ENCODE data around the gene AGAP3.
"Not testable (repeated sequence)": the region's sequence is repeated elsewhere in the genome, so short reads cannot be mapped to it uniquely, and the experiment has no call there.

Gene AGAP3

DNA sequence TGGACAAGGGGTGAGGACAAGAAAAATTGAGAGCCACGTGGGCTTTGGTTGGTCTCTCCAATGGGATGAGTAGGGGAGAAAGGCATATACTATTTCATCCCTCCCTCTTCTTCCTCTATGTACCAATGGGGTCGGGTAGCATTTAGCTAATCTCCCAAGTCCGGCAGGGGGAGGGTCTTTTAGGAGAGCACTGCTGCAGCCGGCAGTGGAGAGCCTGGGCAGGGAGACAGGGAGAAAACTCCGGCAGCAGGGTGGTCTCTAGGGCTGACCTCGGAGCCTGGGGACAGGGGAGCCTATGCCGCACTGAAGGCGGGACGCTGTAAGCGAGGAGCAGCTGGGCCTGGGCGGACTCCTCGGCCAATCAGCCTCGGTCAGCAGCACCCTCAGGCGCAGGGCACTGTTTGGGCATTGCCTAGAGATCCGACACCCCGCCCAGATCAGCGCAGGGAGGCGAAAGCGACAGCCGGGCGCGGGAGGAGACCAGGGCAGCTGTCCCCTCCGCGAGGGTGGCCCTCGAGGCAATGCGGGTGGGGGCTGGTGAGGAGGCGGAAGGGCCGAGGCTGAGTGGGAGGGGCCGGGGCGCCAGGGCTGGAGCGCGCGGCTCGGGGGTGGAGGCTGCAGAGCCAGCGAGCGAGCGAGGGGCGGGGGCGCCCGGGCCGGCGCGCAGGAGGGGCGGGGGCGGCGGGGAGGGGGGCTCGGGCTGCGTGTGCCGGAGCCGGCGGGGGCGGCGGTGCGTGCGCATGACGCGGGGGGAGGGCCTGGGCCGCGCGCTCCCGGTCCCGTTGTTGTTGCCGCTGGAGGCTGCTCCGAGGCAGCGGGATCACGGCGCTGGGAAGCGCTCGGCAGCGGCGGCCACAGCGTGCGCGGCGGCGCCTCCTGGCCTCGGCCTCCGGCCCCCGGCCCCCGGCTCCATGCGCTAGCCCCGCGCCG lies at the start of gene AGAP3:
AGAP3 (plus strand) TSS at position 785 of the 930 bp plus-strand sequence. CDS start 267 bp downstream, outside the sequence.
- DNase-seq = peak; percentile 44

DNA sequence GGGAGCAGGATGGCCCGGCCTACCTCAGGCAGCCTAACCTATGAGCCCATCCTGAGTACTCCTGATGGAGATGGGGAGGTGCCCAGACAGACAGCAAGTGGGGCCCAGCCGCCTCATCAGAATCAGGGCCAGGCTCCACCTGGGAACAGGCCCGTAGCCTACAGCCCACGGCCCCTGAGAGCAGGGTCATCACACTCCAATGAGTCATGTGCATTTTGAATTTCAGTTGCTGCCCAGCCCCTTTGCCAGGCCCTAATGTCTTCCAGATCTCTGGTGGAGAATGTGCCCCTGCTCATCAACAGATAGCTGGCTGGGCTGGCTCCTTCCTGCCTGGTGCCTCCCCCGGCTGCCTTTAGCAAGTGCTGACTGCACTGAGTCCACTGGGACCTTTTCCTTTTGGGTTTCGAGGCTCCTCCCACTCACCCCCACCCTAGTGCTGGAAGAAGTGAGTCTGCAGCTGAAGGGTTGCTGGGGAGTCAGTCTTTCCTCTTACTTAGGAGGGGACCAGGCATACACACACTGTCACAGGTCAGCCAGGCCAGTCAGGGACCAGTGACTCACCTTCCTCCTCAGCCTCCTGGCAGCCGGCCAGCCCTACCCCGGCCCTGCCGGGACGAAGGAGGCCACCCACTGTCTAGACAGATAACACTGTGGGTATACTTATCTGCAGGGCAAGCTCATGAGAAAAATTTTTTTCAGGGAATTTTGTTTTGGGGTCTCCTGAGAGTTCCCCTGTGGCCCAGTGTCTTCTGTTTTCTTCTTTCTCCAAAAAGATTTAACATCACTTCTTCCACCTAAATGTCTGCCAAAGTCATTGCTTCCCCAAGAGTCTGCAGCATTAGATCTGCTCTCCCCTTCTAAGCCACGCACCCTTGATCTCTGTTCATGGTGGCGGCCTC lies 47.1 kb upstream of the AGAP3 start:
- no peak for DNase-seq

DNA sequence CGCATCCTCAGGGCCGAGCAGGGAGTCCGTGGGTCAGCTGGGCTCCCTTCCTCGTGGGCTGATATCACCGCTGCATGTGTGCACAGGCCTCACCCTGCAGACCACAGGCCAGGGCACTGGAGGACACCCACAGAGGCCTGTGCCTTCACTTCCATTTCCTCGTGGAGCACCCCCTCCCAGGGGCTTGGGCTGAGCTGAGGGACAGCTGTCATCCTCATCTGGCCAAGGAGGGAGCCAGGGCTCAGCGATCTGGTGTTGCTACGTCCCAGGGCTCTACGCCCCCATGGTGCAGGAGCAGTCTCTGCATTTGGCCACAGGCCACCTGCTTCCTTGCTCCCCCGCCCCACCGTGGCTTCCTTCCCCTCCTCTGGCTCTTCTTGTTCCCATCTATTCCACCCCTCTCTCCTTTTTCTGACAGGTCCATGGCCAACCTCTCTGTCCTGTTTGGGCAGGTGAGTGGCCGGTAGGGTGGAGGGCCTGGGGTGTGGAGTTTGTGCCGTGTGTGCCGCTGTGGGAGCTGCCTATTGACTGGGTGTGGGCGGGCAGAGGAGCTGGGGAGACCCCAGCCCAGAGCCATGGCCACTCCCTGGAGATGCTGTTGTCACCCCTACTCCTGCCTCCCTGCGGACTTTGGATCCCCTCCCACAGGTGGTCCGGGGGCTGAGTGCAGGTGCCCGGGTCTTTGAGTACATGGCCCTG lies 46.3 kb upstream of the AGAP3 start:
- no peak for DNase-seq

GRCh38 chr7:151040616-151041375 lies 45.5 kb upstream of the AGAP3 start:
- DNase-seq = no peak

DNA sequence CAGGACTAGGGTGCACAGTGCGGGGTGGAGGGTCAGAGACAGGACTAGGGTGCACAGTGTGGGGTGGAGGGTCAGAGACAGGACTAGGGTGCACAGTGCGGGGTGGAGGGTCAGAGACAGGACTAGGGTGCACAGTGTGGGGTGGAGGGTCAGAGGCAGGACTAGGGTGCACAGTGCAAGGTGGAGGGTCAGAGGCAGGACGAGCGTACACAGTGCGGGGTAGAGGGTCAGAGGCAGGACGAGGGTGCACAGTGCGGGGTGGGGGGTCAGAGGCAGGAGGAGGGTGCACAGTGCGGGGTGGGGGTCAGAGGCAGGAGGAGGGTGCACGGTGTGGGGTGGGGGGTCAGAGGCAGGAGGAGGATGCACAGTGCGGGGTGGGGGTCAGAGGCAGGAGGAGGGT lies 42.8 kb upstream of the AGAP3 start:
- DNase-seq = not testable (repeated sequence)

- no peak for DNase-seq
These were observed 42.3 kb upstream of the AGAP3 start for GRCh38 chr7:151043959-151044358.

GRCh38 chr7:151045262-151045661 lies 41.0 kb upstream of the AGAP3 start:
- no peak for DNase-seq

- no peak for DNase-seq
These were observed 40.3 kb upstream of the AGAP3 start for GRCh38 chr7:151045967-151046366.

GRCh38 chr7:151046603-151047573 lies 39.4 kb upstream of the AGAP3 start:
- no peak for DNase-seq

DNA sequence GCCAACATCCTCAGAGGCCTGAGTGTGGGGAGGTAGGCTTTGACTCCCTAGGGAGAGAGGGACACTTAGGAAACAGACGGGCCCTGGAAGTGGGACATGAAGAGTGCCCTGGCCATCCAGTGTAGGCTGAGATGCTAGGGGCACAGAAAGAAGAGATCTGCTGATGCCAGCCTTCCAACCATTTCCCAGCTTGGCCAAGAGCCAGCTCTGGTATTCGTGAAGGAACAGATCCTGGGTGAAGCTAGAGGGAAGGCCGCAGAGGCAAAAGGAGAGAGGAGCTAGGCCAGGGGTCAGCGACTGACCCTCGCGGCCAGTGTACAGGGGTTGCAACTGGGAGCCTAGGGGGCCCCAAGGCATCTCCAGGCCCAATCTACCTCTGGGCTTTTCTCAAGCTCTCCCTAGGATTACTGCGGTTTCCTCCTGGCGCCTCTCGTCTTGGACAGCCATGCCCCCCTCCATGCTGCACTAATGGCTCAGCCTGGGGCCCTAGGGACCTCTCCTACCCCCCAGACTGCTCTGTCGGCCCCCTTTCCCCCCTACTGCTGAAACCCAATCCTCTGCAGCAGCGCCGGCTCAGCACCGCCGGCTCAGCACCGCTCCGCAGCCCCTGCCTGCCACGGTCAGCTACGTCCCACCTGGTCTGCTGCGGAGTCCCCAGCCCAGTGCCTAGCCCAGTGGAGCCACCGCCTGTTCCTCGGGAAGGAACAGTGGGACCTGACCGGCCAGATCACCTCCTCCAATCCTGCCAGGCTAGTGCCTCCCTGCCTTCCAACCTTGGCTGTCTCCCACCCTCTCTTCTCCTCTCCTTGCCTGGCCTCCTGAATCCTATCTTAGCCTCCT lies 38.1 kb upstream of the AGAP3 start, which contains the start of gene ASIC3:
ASIC3 (plus strand) TSS at position 556 of the 840 bp plus-strand sequence. CDS start 355 bp downstream, outside the sequence.
- DNase-seq = no peak

- DNase-seq = no peak
These were observed 37.3 kb upstream of the AGAP3 start for GRCh38 chr7:151048911-151049463.

GRCh38 chr7:151051108-151051507 lies 35.2 kb upstream of the AGAP3 start:
- no peak for DNase-seq

- DNase-seq = no peak
These were observed 33.2 kb upstream of the AGAP3 start for GRCh38 chr7:151053096-151053495.

- no peak for DNase-seq
These were observed 32.5 kb upstream of the AGAP3 start for GRCh38 chr7:151053751-151054150.

- no peak for DNase-seq
These were observed 30.0 kb upstream of the AGAP3 start for GRCh38 chr7:151056283-151056665.

DNA sequence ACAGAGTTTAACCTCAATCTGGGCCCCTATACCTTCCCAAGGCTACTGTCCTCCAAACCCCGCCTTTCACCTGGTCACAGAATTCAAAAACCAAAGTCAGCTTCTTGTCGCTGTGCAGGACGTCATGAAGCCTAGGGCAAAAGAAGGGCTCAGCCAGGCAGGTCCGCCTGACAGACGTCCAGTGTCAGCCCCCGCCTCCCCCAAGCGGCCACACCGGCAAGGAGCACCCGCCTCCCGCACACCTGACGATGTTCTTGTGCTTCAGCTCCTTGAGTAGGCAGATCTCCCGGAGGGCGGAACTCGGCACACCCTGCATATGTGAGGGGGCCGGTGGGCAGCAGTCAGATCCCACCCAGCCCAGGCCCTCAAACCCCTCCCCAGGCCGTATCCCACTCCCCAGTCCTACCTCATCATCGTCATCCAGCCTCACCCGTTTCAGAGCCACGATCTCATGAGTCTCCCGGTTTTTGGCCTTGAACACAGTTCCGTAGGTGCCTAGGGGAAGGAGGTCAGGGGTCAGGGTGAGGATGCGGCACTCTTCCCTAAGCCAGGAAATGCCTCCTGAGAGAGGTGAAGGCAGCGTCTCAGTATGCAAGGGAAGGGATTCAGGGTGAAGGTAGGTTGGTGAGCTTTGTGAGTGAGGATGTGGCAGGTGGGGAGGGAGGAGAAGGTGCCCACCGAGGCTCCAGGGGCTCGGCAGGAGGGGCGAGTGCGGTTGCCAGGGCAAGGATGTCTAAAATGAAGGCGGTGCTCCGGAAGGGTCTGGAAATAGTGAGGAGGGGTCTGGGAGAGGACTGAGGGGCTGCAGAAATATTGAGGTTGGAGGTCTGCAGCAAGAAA lies 29.4 kb upstream of the AGAP3 start:
- DNase-seq = no peak

DNA sequence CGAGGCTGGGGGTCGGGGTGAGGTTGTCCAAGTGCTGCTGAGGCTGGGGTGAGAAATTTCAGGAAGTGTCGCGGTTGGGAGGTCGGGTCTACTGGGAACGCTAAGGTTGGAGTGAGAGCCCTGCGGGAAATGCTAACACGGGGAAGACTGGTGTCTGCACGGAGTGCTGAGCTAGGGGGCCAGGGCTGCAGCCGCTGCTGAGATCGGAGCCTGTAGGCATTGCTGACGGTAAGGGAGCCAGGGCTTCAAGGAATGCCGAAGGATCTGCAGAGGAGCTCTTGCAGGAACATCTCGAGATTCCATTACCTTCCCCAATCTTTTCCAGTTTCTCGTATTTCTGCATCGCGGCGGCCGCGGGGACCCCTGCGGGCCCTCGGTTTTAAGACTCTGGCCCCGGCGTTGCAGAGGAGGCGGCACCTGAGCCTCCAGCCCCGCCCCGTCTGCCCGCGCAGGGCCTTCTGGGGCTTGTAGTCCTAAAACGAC lies 28.7 kb upstream of the AGAP3 start, which contains the start of gene CDK5:
CDK5 (minus strand) TSS at position 392 of the 483 bp plus-strand sequence; CDS start at position 343, 49 bp downstream.
- no peak for DNase-seq

Measured in NCI-H2171 (cell line).